PFSK-1 (cell line): Measurements from ENCODE around the gene CLASP1.

Experiments used
- FOXP2 ChIP-seq: optimal IDR thresholded peaks from 2 replicates; pipeline ENCODE3; 2011; ENCODE audit warnings: borderline replicate concordance, control low read depth, inconsistent platforms; ENCODE audit not compliant: insufficient read depth; ENCODE audit errors: extremely low read length, extremely low read depth
- POLR2AphosphoS5 ChIP-seq: IDR thresholded peaks from 2 replicates; pipeline ENCODE4 v1.6.1; 2012; ENCODE audit warnings: low read depth, mild to moderate bottlenecking, control low read depth, low read length, moderate library complexity
- SIN3A ChIP-seq: IDR thresholded peaks from 2 replicates; pipeline ENCODE4 v1.6.1; 2012; ENCODE audit warnings: mild to moderate bottlenecking, low read length, moderate library complexity, borderline replicate concordance; ENCODE audit not compliant: insufficient read depth
- TAF1 ChIP-seq: IDR thresholded peaks from 2 replicates; pipeline ENCODE4 v1.6.1; 2012; ENCODE audit warnings: low read length, control low read depth, borderline replicate concordance; ENCODE audit not compliant: insufficient read depth
- TF ChIP-seq, protein P1 (sequence below), 2 experiments: IDR thresholded peaks; 2 replicates each; pipeline versions ENCODE4 v1.6.1 to v1.8.0; 2011 to 2012; ENCODE audit warnings: low read depth in 2 of 2, low read length in 2 of 2, control low read depth in 1 of 2, inconsistent platforms in 1 of 2, mild to moderate bottlenecking in 1 of 2, moderate library complexity in 1 of 2; ENCODE audit not compliant: insufficient read depth in 1 of 2

- TF ChIP-seq SIN3A = no peak
- TF ChIP-seq POLR2AphosphoS5 = no peak
- TF ChIP-seq, protein P1, sequence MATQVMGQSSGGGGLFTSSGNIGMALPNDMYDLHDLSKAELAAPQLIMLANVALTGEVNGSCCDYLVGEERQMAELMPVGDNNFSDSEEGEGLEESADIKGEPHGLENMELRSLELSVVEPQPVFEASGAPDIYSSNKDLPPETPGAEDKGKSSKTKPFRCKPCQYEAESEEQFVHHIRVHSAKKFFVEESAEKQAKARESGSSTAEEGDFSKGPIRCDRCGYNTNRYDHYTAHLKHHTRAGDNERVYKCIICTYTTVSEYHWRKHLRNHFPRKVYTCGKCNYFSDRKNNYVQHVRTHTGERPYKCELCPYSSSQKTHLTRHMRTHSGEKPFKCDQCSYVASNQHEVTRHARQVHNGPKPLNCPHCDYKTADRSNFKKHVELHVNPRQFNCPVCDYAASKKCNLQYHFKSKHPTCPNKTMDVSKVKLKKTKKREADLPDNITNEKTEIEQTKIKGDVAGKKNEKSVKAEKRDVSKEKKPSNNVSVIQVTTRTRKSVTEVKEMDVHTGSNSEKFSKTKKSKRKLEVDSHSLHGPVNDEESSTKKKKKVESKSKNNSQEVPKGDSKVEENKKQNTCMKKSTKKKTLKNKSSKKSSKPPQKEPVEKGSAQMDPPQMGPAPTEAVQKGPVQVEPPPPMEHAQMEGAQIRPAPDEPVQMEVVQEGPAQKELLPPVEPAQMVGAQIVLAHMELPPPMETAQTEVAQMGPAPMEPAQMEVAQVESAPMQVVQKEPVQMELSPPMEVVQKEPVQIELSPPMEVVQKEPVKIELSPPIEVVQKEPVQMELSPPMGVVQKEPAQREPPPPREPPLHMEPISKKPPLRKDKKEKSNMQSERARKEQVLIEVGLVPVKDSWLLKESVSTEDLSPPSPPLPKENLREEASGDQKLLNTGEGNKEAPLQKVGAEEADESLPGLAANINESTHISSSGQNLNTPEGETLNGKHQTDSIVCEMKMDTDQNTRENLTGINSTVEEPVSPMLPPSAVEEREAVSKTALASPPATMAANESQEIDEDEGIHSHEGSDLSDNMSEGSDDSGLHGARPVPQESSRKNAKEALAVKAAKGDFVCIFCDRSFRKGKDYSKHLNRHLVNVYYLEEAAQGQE (IDR thresholded peaks at IDR 0.05; ENCODE audit: insufficient read depth in 1 of 2, low read depth in 2 of 2, low read length in 2 of 2) = no peak
- TF ChIP-seq TAF1 = no peak
- no peak for TF ChIP-seq FOXP2
Observed at GRCh38 chr2:121294881-121295840, 354.1 kb downstream of the CLASP1 start.
